HG03097 (cell line): ENCODE data around the gene CPM.
"Not testable (repeated sequence)": the region's sequence is repeated elsewhere in the genome, so short reads cannot be mapped to it uniquely, and the experiment has no call there.

ENCODE experiments used
- ATAC-seq: cut with Tn5 transposase; IDR thresholded peaks from one replicate; pipeline ENCODE4 v1.9.1; 2021; ENCODE audit not compliant: unreplicated experiment, low FRiP score

Gene CPM

GRCh38 chr12:68882251-68882964 lies 50.6 kb downstream of the CPM start:
- no peak for ATAC-seq

GRCh38 chr12:68880660-68881325 lies 52.2 kb downstream of the CPM start:
- ATAC-seq = no peak

- ATAC-seq = no peak
Observed at GRCh38 chr12:68878846-68879245, 54.1 kb downstream of the CPM start.

GRCh38 chr12:68878283-68878682 lies 54.7 kb downstream of the CPM start:
- ATAC-seq = no peak

- no peak for ATAC-seq
Observed at GRCh38 chr12:68877583-68877982, 55.4 kb downstream of the CPM start.

- no peak for ATAC-seq
Observed at GRCh38 chr12:68876461-68876860, 56.5 kb downstream of the CPM start.

GRCh38 chr12:68873316-68873715 lies 59.7 kb downstream of the CPM start:
- no peak for ATAC-seq

GRCh38 chr12:68871921-68872320 lies 61.0 kb downstream of the CPM start:
- no peak for ATAC-seq

- no peak for ATAC-seq
Observed at GRCh38 chr12:68871396-68871795, 61.6 kb downstream of the CPM start.

GRCh38 chr12:68870443-68870842 lies 62.5 kb downstream of the CPM start:
- no peak for ATAC-seq

- ATAC-seq = no peak
Observed at GRCh38 chr12:68870011-68870410, 63.0 kb downstream of the CPM start.

GRCh38 chr12:68868043-68868790 lies 64.8 kb downstream of the CPM start:
- no peak for ATAC-seq

GRCh38 chr12:68867606-68868005 lies 65.4 kb downstream of the CPM start:
- ATAC-seq = no peak

- ATAC-seq = no peak
Observed at GRCh38 chr12:68866950-68867349, 66.0 kb downstream of the CPM start.

GRCh38 chr12:68865399-68866164 lies 67.4 kb downstream of the CPM start:
- ATAC-seq = no peak

GRCh38 chr12:68864604-68865003 lies 68.4 kb downstream of the CPM start:
- ATAC-seq = no peak

GRCh38 chr12:68863886-68864454 lies 69.0 kb downstream of the CPM start:
- not testable (repeated sequence) for ATAC-seq

- no peak for ATAC-seq
Observed at GRCh38 chr12:68863109-68863770, 69.7 kb downstream of the CPM start.

- ATAC-seq = no peak
Observed at GRCh38 chr12:68861890-68862289, 71.1 kb downstream of the CPM start.

- no peak for ATAC-seq
Observed at GRCh38 chr12:68856510-68856909, 76.5 kb downstream of the CPM start.
